Neural crest cell (in vitro differentiated cells): ENCODE results near the gene GCHFR. TPM values are rescaled to one million over a fixed set of nuclear protein-coding genes. Genes with fewer than 3 reads are reported as not detected.

ENCODE experiments used
- DNase-seq: peaks from one replicate; pipeline ENCODE4 v3.0.0; 2021; ENCODE audit warnings: low read depth, mixed read lengths, low spot score
- H3K27ac Mint-ChIP-seq: one replicate; pipeline ENCODE4 v1.8.0; 2021; ENCODE audit warnings: mild to moderate bottlenecking, mixed read lengths; ENCODE audit not compliant: unreplicated experiment
- H3K27me3 Mint-ChIP-seq: 2 replicates; pipeline ENCODE4 v1.8.0; 2021; ENCODE audit warnings: low read depth, mild to moderate bottlenecking, mixed read lengths
- H3K36me3 Mint-ChIP-seq: 2 replicates; pipeline ENCODE4 v1.8.0; 2021; ENCODE audit warnings: low read depth, mild to moderate bottlenecking, mixed read lengths
- H3K4me1 Mint-ChIP-seq: 2 replicates; pipeline ENCODE4 v1.8.0; 2021; ENCODE audit warnings: mixed read lengths
- H3K4me3 Mint-ChIP-seq: one replicate; pipeline ENCODE4 v1.8.0; 2021; ENCODE audit warnings: mild to moderate bottlenecking, mixed read lengths
- H3K9me3 Mint-ChIP-seq: 2 replicates; pipeline ENCODE4 v1.8.0; 2021; ENCODE audit warnings: mixed read lengths
- total RNA-seq: library from RNA; stranded (reverse); gene quantifications from 2 replicates; pipeline ENCODE4 v1.2.1, GENCODE V29; 2021
- TF ChIP-seq, protein P1 (sequence below): fragments of 200-600 bp; sonication (generic); conservative IDR thresholded peaks from 2 replicates; pipeline ENCODE4 v1.5.0; 2021; ENCODE audit warnings: antibody characterized with exemption, mild to moderate bottlenecking

Gene GCHFR
- total RNA-seq, 1 donor from 2014 or later = 9.1 TPM

DNA sequence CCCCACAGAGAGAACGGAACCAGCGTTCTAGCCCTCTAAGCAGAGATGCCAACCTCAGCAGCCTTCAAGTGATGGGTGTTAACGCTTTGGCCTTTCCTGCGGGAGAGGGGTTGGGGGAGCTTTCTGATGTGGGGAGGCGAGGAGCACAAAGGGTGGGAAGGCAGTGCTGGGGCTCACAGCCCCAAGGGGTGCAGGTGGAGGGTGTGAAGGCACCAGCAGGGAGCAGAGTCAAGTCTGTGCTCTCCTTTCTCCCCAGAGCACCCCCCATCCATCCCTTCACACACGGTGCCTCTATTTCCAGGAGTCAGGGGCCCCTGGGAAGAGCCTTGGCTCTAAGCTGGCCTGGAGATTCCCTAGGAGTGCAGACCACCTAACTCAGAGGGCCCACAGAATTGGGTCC, 10.0 kb downstream of the GCHFR start:
- H3K27me3 Mint-ChIP-seq = no peaks in the 10 kb centered on the region
- H3K4me3 Mint-ChIP-seq = no peak overlapping the region
- H3K4me1 Mint-ChIP-seq = no peaks in the 10 kb centered on the region
- no peak overlapping the region for H3K27ac Mint-ChIP-seq
- no peaks in the 10 kb centered on the region for H3K9me3 Mint-ChIP-seq
- H3K36me3 Mint-ChIP-seq = no peaks in the 10 kb centered on the region
- no peak for DNase-seq
- TF ChIP-seq, protein P1, sequence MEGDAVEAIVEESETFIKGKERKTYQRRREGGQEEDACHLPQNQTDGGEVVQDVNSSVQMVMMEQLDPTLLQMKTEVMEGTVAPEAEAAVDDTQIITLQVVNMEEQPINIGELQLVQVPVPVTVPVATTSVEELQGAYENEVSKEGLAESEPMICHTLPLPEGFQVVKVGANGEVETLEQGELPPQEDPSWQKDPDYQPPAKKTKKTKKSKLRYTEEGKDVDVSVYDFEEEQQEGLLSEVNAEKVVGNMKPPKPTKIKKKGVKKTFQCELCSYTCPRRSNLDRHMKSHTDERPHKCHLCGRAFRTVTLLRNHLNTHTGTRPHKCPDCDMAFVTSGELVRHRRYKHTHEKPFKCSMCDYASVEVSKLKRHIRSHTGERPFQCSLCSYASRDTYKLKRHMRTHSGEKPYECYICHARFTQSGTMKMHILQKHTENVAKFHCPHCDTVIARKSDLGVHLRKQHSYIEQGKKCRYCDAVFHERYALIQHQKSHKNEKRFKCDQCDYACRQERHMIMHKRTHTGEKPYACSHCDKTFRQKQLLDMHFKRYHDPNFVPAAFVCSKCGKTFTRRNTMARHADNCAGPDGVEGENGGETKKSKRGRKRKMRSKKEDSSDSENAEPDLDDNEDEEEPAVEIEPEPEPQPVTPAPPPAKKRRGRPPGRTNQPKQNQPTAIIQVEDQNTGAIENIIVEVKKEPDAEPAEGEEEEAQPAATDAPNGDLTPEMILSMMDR = no peak

GRCh38 chr15:40775007-40775406, 11.1 kb downstream of the GCHFR start:
- H3K27ac Mint-ChIP-seq = no peak overlapping the region
- H3K36me3 Mint-ChIP-seq = no peaks in the 10 kb centered on the region
- DNase-seq = no peak
- no peaks in the 10 kb centered on the region for H3K9me3 Mint-ChIP-seq
- TF ChIP-seq, protein P1 = no peak
- H3K4me1 Mint-ChIP-seq = no peaks in the 10 kb centered on the region
- H3K27me3 Mint-ChIP-seq = no peaks in the 10 kb centered on the region
- no peak overlapping the region for H3K4me3 Mint-ChIP-seq

- no peak overlapping the region for H3K4me3 Mint-ChIP-seq
- H3K9me3 Mint-ChIP-seq = no peaks in the 10 kb centered on the region
- DNase-seq = no peak
- H3K36me3 Mint-ChIP-seq = no peaks in the 10 kb centered on the region
- no peak overlapping the region for H3K27ac Mint-ChIP-seq
- TF ChIP-seq, protein P1 = no peak
- H3K27me3 Mint-ChIP-seq = no peaks in the 10 kb centered on the region
- no peaks in the 10 kb centered on the region for H3K4me1 Mint-ChIP-seq
Observed at GRCh38 chr15:40775740-40776536, 12.1 kb downstream of the GCHFR start.

GRCh38 chr15:40776537-40777141, 12.8 kb downstream of the GCHFR start:
- no peak for DNase-seq
- Mint-ChIP-seq H3K4me1 (no peaks in the 10 kb centered on the region), H3K27me3 (no peaks in the 10 kb centered on the region), H3K36me3 (no peaks in the 10 kb centered on the region), H3K9me3 (no peaks in the 10 kb centered on the region), H3K27ac (peak overlapping the region; percentile 84), H3K4me3 (no peak overlapping the region)
- TF ChIP-seq, protein P1 = no peak

DNA sequence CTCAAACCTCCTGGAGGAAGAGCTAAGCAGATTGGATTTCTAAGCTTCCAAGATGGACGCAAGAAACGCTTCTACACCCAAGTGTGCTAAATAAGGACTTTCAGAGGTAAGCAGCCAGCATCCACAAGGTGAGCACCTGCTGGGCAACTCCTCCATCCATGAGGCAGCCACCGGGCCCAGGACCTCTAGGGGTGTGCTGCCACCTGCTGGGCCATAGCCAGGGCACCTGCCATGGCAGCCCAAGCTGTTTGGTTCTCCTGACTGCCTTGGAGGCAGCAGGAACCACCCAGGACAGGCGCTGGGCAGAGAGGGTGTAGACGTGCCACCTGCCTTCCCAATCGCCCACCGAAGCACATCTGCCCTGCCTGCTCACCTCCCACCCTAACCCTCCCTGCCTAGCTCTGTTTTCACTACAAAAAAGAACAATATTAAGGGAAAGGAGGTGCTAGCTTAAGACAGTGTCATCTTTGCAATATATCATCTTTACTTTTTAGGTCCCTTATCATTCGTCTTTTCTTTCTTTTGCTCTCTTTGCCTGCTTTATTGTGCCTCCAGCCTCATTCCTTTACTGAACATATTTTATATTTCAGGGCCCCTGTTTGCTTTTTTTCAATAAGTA, 18.9 kb downstream of the GCHFR start:
- H3K4me1 Mint-ChIP-seq = no peaks in the 10 kb centered on the region
- no peak overlapping the region for H3K4me3 Mint-ChIP-seq
- no peaks in the 10 kb centered on the region for H3K9me3 Mint-ChIP-seq
- no peak overlapping the region for H3K27ac Mint-ChIP-seq
- H3K27me3 Mint-ChIP-seq = no peaks in the 10 kb centered on the region
- DNase-seq = peak; percentile 37
- TF ChIP-seq, protein P1 = peak; percentile 78
- no peaks in the 10 kb centered on the region for H3K36me3 Mint-ChIP-seq
